22Rv1 (cell line): ENCODE data around the gene SESN3.
"Not testable (repeated sequence)": the region's sequence is repeated elsewhere in the genome, so short reads cannot be mapped to it uniquely, and the experiment has no call there.

Experiments used
- CTCF ChIP-seq: fragments of 450-650 bp; IDR thresholded peaks from 2 replicates; pipeline ENCODE4 v1.5.1; 2017; ENCODE audit warnings: mild to moderate bottlenecking
- ZFX ChIP-seq: fragments of 450-650 bp; IDR thresholded peaks from 2 replicates; pipeline ENCODE4 v1.6.1; 2017; ENCODE audit warnings: antibody characterized with exemption, borderline replicate concordance

GRCh38 chr11:95136747-95137146, 94.3 kb downstream of the SESN3 start:
- TF ChIP-seq CTCF, ZFX: not testable (repeated sequence)
